WTC11 (cell line): ENCODE measurements around the gene GDF11. TPM values are rescaled to one million over a fixed set of nuclear protein-coding genes. Genes with fewer than 3 reads are reported as not detected.

Experiments used
- ARID4B ChIP-seq: sonication (generic); formaldehyde crosslinking; IDR thresholded peaks from 2 replicates; pipeline ENCODE4 v1.8.0; 2023; ENCODE audit warnings: missing genetic modification reagents, mild to moderate bottlenecking, borderline replicate concordance
- ATF1 ChIP-seq: sonication (generic); formaldehyde crosslinking; IDR thresholded peaks from 2 replicates; pipeline ENCODE4 v1.8.1; 2023; ENCODE audit warnings: mild to moderate bottlenecking, moderate library complexity, missing genetic modification reagents
- CDX4 ChIP-seq: fragments of 250-450 bp; sonication (Bioruptor Pico); IDR thresholded peaks from 2 replicates; pipeline ENCODE4 v1.9.0; 2021; ENCODE audit warnings: moderate library complexity, mild to moderate bottlenecking, inconsistent platforms, borderline replicate concordance
- CREM ChIP-seq: sonication (generic); formaldehyde crosslinking; IDR thresholded peaks from 2 replicates; pipeline ENCODE4 v1.8.1; 2022; ENCODE audit warnings: mild to moderate bottlenecking, missing genetic modification reagents, moderate library complexity
- E2F1 ChIP-seq: sonication (generic); formaldehyde crosslinking; IDR thresholded peaks from 2 replicates; pipeline ENCODE4 v1.8.0; 2022; ENCODE audit warnings: mild to moderate bottlenecking, missing genetic modification reagents
- KAT7 ChIP-seq: sonication (generic); formaldehyde crosslinking; IDR thresholded peaks from 2 replicates; pipeline ENCODE4 v1.8.1; 2023; ENCODE audit warnings: missing genetic modification reagents, mild to moderate bottlenecking, borderline replicate concordance
- RELA ChIP-seq: sonication (generic); formaldehyde crosslinking; IDR thresholded peaks from 2 replicates; pipeline ENCODE4 v1.8.1; 2022; ENCODE audit warnings: missing genetic modification reagents, mild to moderate bottlenecking, borderline replicate concordance
- SMAD4 ChIP-seq: sonication (generic); formaldehyde crosslinking; IDR thresholded peaks from 2 replicates; pipeline ENCODE4 v1.8.0; 2022; ENCODE audit warnings: mild to moderate bottlenecking, missing genetic modification reagents
- TP53 ChIP-seq: sonication (generic); formaldehyde crosslinking; IDR thresholded peaks from 2 replicates; pipeline ENCODE4 v1.8.1; 2023; ENCODE audit warnings: mild to moderate bottlenecking, missing genetic modification reagents
- ZBTB21 ChIP-seq: sonication (generic); formaldehyde crosslinking; IDR thresholded peaks from 2 replicates; pipeline ENCODE4 v1.8.1; 2023; ENCODE audit warnings: mild to moderate bottlenecking, missing genetic modification reagents, borderline replicate concordance
- ZNF138 ChIP-seq: sonication (generic); formaldehyde crosslinking; conservative IDR thresholded peaks from 2 replicates; pipeline ENCODE4 v1.8.1; 2022; ENCODE audit warnings: mild to moderate bottlenecking, moderate library complexity, missing genetic modification reagents
- ZNF281 ChIP-seq: sonication (generic); formaldehyde crosslinking; IDR thresholded peaks from 2 replicates; pipeline ENCODE4 v1.8.0; 2023; ENCODE audit warnings: mild to moderate bottlenecking, missing genetic modification reagents
- ZNF416 ChIP-seq: fragments of 250-450 bp; sonication (Bioruptor Pico); IDR thresholded peaks from 2 replicates; pipeline ENCODE4 v1.9.0; 2021; ENCODE audit warnings: mild to moderate bottlenecking, inconsistent platforms
- total RNA-seq: library from RNA; stranded (reverse); gene quantifications from 3 replicates; pipeline ENCODE4 v1.2.3, GENCODE V29; 2021
- TF ChIP-seq, protein P1 (sequence below): sonication (generic); formaldehyde crosslinking; IDR thresholded peaks from 2 replicates; pipeline ENCODE4 v1.8.1; 2022; ENCODE audit warnings: missing genetic modification reagents, borderline replicate concordance
- TF ChIP-seq, protein P2 (sequence below): sonication (generic); formaldehyde crosslinking; IDR thresholded peaks from 2 replicates; pipeline ENCODE4 v1.8.1; 2023; ENCODE audit warnings: mild to moderate bottlenecking, missing genetic modification reagents
- TF ChIP-seq, protein P3 (sequence below): sonication (generic); formaldehyde crosslinking; IDR thresholded peaks from 2 replicates; pipeline ENCODE4 v1.8.0; 2022; ENCODE audit warnings: mild to moderate bottlenecking, missing genetic modification reagents
- TF ChIP-seq, protein P4 (sequence below): sonication (generic); formaldehyde crosslinking; IDR thresholded peaks from 2 replicates; pipeline ENCODE4 v1.8.1; 2023; ENCODE audit warnings: mild to moderate bottlenecking, missing genetic modification reagents, moderate library complexity
- TF ChIP-seq, protein P5 (sequence below): fragments of 250-450 bp; sonication (Bioruptor Pico); IDR thresholded peaks from 2 replicates; pipeline ENCODE4 v1.8.0; 2021; ENCODE audit warnings: mild to moderate bottlenecking
- TF ChIP-seq, protein P6 (sequence below): sonication (generic); formaldehyde crosslinking; conservative IDR thresholded peaks from 2 replicates; pipeline ENCODE4 v1.8.1; 2022; ENCODE audit warnings: mild to moderate bottlenecking, missing genetic modification reagents

Gene GDF11
- total RNA-seq, 1 experiment from 2014 or later: 16.9 TPM

DNA sequence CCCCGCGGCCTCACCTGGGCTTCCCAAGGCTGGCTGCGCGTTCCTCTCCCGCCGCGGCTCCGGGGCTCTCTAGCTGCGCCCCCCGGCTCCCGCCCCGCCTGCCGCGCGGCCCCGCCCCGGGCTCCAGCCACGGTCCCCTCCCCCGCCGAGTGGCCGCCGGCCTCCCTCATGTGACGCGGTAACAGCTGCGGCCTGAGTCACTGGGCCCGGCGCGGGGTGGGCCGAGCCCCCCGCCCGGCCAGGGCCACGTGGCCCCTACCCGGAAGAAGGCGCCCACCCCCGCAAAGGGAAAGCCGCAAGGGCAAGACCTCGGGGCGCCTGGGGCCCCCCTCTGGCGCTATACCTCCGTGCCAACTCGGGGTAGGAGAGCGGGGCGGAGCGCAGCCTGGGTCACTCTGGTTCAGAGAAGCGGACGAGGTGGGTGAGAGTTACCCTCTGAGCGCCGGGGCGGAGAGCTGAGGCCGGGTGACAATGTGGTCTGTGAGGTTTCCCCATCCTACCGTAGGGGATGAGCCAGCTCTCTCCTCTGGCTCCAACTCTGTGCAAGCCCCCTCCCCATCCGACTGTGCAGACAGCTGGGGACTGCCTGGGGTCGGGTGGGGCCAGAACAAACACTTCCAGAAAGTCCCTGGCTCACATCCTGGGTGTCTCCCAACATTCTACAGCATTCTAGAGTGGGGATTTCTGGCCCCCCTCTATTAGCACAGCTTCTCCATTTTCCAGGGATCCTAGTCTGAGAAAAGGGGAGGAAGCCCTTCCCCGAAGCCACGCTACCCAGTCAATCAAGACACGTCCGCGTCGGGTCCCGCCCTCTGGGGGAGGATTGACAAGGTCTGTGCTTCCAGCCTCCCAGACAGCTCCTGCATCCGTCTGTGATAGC, 13.7 kb upstream of the GDF11 start, which contains the start of gene CD63 (continued):
- no peak for TF ChIP-seq SMAD4 (CRISPR knock-in tag)
- TF ChIP-seq, protein P1, sequence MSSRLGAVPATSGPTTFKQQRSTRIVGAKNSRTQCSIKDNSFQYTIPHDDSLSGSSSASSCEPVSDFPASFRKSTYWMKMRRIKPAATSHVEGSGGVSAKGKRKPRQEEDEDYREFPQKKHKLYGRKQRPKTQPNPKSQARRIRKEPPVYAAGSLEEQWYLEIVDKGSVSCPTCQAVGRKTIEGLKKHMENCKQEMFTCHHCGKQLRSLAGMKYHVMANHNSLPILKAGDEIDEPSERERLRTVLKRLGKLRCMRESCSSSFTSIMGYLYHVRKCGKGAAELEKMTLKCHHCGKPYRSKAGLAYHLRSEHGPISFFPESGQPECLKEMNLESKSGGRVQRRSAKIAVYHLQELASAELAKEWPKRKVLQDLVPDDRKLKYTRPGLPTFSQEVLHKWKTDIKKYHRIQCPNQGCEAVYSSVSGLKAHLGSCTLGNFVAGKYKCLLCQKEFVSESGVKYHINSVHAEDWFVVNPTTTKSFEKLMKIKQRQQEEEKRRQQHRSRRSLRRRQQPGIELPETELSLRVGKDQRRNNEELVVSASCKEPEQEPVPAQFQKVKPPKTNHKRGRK (CRISPR knock-in tag): no peak
- TF ChIP-seq, protein P2, sequence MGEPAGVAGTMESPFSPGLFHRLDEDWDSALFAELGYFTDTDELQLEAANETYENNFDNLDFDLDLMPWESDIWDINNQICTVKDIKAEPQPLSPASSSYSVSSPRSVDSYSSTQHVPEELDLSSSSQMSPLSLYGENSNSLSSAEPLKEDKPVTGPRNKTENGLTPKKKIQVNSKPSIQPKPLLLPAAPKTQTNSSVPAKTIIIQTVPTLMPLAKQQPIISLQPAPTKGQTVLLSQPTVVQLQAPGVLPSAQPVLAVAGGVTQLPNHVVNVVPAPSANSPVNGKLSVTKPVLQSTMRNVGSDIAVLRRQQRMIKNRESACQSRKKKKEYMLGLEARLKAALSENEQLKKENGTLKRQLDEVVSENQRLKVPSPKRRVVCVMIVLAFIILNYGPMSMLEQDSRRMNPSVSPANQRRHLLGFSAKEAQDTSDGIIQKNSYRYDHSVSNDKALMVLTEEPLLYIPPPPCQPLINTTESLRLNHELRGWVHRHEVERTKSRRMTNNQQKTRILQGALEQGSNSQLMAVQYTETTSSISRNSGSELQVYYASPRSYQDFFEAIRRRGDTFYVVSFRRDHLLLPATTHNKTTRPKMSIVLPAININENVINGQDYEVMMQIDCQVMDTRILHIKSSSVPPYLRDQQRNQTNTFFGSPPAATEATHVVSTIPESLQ: no peak
- TF ChIP-seq ZBTB21 (CRISPR knock-in tag): no peak
- TF ChIP-seq, protein P3, sequence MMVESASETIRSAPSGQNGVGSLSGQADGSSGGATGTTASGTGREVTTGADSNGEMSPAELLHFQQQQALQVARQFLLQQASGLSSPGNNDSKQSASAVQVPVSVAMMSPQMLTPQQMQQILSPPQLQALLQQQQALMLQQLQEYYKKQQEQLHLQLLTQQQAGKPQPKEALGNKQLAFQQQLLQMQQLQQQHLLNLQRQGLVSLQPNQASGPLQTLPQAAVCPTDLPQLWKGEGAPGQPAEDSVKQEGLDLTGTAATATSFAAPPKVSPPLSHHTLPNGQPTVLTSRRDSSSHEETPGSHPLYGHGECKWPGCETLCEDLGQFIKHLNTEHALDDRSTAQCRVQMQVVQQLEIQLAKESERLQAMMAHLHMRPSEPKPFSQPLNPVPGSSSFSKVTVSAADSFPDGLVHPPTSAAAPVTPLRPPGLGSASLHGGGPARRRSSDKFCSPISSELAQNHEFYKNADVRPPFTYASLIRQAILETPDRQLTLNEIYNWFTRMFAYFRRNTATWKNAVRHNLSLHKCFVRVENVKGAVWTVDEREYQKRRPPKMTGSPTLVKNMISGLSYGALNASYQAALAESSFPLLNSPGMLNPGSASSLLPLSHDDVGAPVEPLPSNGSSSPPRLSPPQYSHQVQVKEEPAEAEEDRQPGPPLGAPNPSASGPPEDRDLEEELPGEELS (CRISPR knock-in tag): peak; percentile 63; the same call in 1 of the 2 replicates
- 0 out of 2 replicates have a peak, but pooled peaks have one; percentile 35 for TF ChIP-seq ATF1 (CRISPR knock-in tag)
- no peak for TF ChIP-seq E2F1
- no peak for TF ChIP-seq ZNF138 (CRISPR knock-in tag)
- no peak for TF ChIP-seq KAT7
- no peak for TF ChIP-seq TP53 (CRISPR knock-in tag)
- no peak for TF ChIP-seq RELA (CRISPR knock-in tag)
- TF ChIP-seq ARID4B (CRISPR knock-in tag): peak; percentile 36; the same call in 1 of the 2 replicates
- TF ChIP-seq, protein P4, sequence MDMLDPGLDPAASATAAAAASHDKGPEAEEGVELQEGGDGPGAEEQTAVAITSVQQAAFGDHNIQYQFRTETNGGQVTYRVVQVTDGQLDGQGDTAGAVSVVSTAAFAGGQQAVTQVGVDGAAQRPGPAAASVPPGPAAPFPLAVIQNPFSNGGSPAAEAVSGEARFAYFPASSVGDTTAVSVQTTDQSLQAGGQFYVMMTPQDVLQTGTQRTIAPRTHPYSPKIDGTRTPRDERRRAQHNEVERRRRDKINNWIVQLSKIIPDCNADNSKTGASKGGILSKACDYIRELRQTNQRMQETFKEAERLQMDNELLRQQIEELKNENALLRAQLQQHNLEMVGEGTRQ (CRISPR knock-in tag): peak; percentile 94
- TF ChIP-seq, protein P5, sequence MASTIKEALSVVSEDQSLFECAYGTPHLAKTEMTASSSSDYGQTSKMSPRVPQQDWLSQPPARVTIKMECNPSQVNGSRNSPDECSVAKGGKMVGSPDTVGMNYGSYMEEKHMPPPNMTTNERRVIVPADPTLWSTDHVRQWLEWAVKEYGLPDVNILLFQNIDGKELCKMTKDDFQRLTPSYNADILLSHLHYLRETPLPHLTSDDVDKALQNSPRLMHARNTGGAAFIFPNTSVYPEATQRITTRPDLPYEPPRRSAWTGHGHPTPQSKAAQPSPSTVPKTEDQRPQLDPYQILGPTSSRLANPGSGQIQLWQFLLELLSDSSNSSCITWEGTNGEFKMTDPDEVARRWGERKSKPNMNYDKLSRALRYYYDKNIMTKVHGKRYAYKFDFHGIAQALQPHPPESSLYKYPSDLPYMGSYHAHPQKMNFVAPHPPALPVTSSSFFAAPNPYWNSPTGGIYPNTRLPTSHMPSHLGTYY (CRISPR knock-in tag): no peak
- no peak for TF ChIP-seq CDX4
- TF ChIP-seq, protein P6, sequence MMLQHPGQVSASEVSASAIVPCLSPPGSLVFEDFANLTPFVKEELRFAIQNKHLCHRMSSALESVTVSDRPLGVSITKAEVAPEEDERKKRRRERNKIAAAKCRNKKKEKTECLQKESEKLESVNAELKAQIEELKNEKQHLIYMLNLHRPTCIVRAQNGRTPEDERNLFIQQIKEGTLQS: no peak
- TF ChIP-seq ZNF281 (CRISPR knock-in tag): no peak
- peak; percentile 39; the same call in 1 of the 2 replicates for TF ChIP-seq CREM (CRISPR knock-in tag)
- no peak for TF ChIP-seq ZNF416
